Muscle of leg (tissue), 11 donors: ENCODE measurements around the gene SHISA7. TPM values are rescaled to one million over a fixed set of nuclear protein-coding genes. Genes with fewer than 3 reads are reported as not detected.
"Not testable (repeated sequence)": the region's sequence is repeated elsewhere in the genome, so short reads cannot be mapped to it uniquely, and the experiment has no call there.

Experiments
- DNase-seq: peaks from one replicate; pipeline ENCODE4 v3.0.0; 2013
- H3K27ac ChIP-seq: one replicate; pipeline ENCODE4 v1.5.1; 2013; ENCODE audit warnings: mild to moderate bottlenecking, low read length, control low read depth
- H3K27me3 ChIP-seq: one replicate; pipeline ENCODE4 v1.6.1; 2013; ENCODE audit warnings: low read length; ENCODE audit not compliant: control insufficient read depth, insufficient read depth
- H3K36me3 ChIP-seq: one replicate; pipeline ENCODE4 v1.6.1; 2013; ENCODE audit warnings: low read length; ENCODE audit not compliant: control insufficient read depth, insufficient read depth
- H3K4me1 ChIP-seq: one replicate; pipeline ENCODE4 v1.6.1; 2013; ENCODE audit warnings: low read length; ENCODE audit not compliant: control insufficient read depth, insufficient read depth
- H3K4me3 ChIP-seq: one replicate; pipeline ENCODE4 v1.5.1; 2013; ENCODE audit warnings: low read length, control low read depth
- H3K9me3 ChIP-seq: replicated peaks from 2 replicates; pipeline ENCODE4 v1.6.1; 2013; ENCODE audit warnings: low read depth, low read length; ENCODE audit not compliant: control insufficient read depth
- WGBS: methylation state at CpG from one replicate; pipeline ENCODE4 v1.1.5; 2013; ENCODE audit warnings: missing lambda C conversion rate; ENCODE audit not compliant: insufficient coverage; 5-methylcytosine and 5-hydroxymethylcytosine counted together
- polyA plus RNA-seq, 8 donors: library from polyadenylated mRNA; unstranded; fragments of 120-200 nt; gene quantifications; one replicate each; pipeline versions ENCODE4 v1.2.1 to v1.2.3, GENCODE V29; 2013; ENCODE audit warnings: inconsistent platforms in 1 of 8, low replicate concordance in 1 of 8; ENCODE audit not compliant: insufficient read length in 8 of 8, insufficient read depth in 1 of 8
- total RNA-seq: library from RNA; stranded (reverse); fragments of 120-200 nt; gene quantifications from one replicate; pipeline ENCODE4 v1.2.4, GENCODE V29; 2013

SHISA7 gene
- total and polyA plus RNA-seq, 9 donors: under 0.01 to 0.32 (median 0.16) TPM

DNA sequence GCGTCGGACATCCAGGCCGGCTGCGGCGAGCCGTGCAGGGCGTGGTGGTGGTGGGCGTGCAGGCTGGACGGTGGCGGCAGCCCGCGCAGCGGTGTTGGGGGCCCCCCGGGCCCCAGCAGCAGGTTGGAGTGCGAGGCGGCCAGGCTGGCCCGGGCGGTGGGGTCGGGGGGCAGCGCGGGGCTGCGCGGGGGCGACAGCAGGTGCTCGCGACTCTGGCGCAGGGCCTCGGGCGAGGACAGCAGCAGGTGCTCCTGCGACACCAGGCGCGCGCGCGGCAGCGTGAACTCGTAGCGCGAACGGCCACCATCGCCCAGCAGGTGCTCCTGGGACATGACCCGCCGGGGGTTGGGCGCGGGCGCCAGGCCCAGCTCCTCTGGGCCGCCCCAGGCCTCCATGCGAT lies 9.8 kb downstream of the SHISA7 start:
- Histone ChIP-seq H3K4me3 (no peak overlapping the region), H3K4me1 (peaks cover 3% of the 10 kb centered on the region), H3K27ac (no peak overlapping the region), H3K27me3 (peaks cover 42% of the 10 kb centered on the region), H3K36me3 (no peaks in the 10 kb centered on the region), H3K9me3 (no peaks in the 10 kb centered on the region)
- 7% methylated on average over 48 of the region's 48 CpGs for WGBS
- DNase-seq: no peak

DNA sequence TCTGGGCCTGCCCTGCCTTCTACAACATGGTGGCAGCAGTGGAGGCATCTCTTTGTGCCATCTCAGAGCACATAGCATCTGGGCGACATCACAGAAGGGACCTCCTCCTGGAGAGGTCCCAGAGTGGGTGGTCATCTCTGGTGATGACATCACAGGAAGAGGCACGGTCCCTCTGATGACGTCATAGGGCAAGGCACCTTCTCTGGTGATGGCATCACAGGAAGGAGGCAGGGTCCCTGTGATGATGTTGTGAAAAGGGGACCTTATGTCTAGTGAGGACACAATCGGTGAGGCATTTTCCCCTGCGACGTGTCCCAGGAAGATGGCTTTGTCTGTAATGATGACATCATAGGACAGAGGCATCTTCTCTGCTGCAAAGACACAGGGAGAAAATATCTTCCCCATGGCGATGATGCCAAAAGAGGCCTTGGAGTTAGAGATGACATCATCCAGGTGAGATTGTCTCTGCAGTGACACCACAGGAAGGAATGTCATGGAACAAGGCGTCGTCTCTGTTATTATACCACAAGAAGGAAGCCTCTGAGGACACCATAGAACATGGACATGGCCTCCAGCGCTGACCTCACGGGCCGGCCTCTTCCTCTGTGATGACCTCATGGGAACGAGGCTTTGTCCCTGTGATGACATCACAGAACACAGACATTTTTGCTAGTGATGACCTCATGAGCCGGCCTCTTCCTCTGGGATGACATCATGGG lies 10.7 kb downstream of the SHISA7 start:
- 89% methylated on average over 12 of the region's 14 CpGs for WGBS
- no peak for DNase-seq
- peaks cover 37% of the 10 kb centered on the region for H3K27me3 ChIP-seq

DNA sequence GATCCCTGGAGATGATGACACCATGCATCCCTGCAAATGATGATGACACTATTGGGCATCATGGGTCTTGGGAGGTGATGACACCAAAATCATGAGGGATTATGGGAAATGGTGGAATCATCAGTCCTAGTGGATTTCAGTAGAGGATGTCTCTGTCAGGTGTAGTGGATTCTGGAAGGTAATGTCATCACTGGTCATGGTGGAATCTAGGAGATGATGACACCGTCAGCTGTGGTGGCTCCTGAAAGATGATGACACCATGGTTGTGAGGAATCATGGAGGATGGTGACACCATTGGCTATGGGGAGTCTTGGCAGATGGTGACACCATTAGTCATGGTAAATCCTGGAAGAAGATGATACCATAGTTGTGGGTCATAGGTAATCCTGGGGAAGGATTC lies 11.9 kb downstream of the SHISA7 start:
- Histone ChIP-seq H3K4me1 (no peaks in the 10 kb centered on the region), H3K36me3 (no peaks in the 10 kb centered on the region), H3K9me3 (no peaks in the 10 kb centered on the region), H3K4me3 (no peak overlapping the region), H3K27ac (no peak overlapping the region), H3K27me3 (peaks cover 34% of the 10 kb centered on the region)
- DNase-seq: no peak
- WGBS: 100% methylated on average over 1 of the region's 1 CpG

More for the DNA sequence above, 10.7 kb downstream of the SHISA7 start:
- no peaks in the 10 kb centered on the region for H3K9me3 ChIP-seq
- H3K4me3 ChIP-seq: no peak overlapping the region
- peaks cover under 1% of the 10 kb centered on the region for H3K4me1 ChIP-seq
- H3K27ac ChIP-seq: no peak overlapping the region
- H3K36me3 ChIP-seq: no peaks in the 10 kb centered on the region

DNA sequence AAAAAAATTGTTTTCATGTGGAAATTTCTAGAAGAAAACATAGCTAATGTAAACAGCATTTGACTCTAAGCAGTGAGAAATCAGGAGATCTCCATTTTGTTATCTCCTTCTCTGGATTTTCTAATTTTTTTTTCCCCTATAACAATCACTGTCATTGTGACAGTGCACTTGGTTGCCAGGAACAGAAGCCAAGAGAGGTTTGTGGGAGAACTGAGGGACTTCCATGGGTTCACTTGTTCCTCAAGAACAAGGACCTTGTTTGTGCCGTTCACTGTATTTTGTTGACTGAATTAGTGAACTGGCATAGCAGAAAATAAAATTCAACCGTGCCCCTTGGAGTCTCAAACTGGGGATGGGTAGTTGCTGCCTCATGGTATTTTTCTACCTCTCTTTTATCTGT lies 17.1 kb downstream of the SHISA7 start:
- WGBS: 100% methylated on average over 1 of the region's 2 CpGs
- Histone ChIP-seq H3K4me1 (no peaks in the 10 kb centered on the region), H3K27me3 (peaks cover 22% of the 10 kb centered on the region), H3K27ac (no peak overlapping the region), H3K9me3 (no peaks in the 10 kb centered on the region), H3K4me3 (no peak overlapping the region), H3K36me3 (no peaks in the 10 kb centered on the region)
- DNase-seq: no peak

DNA sequence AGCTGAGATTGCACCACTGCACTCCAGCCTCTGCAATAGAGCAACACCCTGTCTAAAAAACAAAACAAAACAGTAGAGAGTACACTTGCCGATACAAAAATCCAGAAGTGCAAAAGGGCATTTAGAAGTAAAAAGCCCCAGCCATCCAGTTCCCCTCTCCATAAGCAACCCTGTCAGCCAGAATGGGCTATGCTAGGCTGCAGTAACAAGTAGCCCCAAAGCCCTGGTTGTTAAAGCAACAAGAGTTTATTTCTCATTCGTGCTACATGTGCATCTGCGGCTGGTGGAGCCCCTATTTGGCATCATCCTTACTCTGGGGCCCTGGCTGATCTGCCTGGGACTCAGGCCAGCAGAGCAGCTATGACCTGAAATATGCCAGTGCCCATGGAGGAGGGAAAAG lies 18.6 kb downstream of the SHISA7 start:
- Histone ChIP-seq H3K4me1 (no peaks in the 10 kb centered on the region), H3K4me3 (no peak overlapping the region), H3K9me3 (no peaks in the 10 kb centered on the region), H3K27ac (no peak overlapping the region), H3K36me3 (no peaks in the 10 kb centered on the region), H3K27me3 (peaks cover 25% of the 10 kb centered on the region)
- DNase-seq: no peak
- 82% methylated on average over 3 of the region's 3 CpGs for WGBS

DNA sequence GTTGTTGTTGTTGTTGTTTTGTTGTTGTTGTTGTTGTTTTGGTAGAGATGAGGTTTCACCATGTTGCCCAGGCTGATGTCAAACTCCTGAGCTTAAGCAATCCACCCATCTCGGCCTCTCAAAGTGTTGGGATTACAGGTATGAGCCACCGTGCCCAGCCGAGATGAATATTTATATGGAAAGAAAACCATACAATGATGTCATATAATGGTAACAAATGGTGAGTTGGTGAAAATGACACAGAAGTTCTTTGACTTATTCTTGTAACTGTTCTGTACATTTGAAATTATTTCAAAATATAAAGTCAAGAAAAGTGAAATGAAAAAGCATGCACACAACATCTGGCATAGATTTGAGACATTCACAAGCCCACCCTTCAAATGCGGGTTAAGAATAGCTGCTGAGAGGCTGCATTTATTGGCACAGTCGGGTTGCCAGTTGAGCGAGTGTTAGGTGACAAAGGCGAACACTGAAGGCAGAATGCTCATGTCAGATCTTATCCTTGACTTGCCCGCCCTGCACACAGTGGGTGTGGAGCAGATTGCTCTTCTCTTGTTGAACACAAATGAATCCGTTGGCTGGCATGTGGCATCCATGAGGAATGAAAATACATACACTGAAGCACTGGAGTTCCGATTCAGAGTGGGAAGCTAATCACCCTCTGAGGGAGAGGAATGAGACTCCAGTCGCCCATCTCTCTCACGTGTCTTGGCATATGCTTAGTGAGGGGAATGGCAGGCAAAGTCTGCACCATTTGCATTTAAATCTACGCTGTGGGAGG lies 19.7 kb downstream of the SHISA7 start:
- WGBS: 44% methylated on average over 4 of the region's 13 CpGs
- Histone ChIP-seq H3K9me3 (no peaks in the 10 kb centered on the region), H3K27me3 (peaks cover 18% of the 10 kb centered on the region)

DNA sequence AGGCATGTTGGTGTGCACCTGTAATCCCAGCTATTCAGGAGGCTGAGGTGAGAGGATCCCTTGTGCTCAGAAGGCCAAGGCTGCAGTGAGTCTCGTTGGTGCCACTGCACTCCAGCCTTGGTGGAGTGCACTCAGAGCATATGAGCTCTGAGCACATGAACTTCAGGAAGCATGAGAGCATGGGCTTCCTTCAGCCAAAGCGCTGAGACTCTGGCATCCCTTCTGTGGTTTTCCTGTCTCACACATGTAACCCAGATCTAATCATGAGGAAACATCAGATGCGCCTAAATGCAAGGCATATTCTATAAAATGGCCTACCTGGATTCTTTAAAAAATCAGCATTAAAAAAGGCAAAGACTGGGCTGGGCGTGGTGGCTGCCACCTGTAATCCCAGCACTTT lies 21.8 kb downstream of the SHISA7 start:
- DNase-seq, H3K4me1 ChIP-seq, H3K4me3 ChIP-seq, H3K27ac ChIP-seq, H3K36me3 ChIP-seq, H3K9me3 ChIP-seq: not testable (repeated sequence)
- WGBS: 56% methylated on average over 1 of the region's 4 CpGs
- peaks cover 18% of the 10 kb centered on the region for H3K27me3 ChIP-seq

More for the DNA sequence above, 19.7 kb downstream of the SHISA7 start:
- Histone ChIP-seq H3K36me3 (no peaks in the 10 kb centered on the region), H3K4me1 (no peaks in the 10 kb centered on the region), H3K4me3 (no peak overlapping the region), H3K27ac (no peak overlapping the region)
- DNase-seq: no peak

DNA sequence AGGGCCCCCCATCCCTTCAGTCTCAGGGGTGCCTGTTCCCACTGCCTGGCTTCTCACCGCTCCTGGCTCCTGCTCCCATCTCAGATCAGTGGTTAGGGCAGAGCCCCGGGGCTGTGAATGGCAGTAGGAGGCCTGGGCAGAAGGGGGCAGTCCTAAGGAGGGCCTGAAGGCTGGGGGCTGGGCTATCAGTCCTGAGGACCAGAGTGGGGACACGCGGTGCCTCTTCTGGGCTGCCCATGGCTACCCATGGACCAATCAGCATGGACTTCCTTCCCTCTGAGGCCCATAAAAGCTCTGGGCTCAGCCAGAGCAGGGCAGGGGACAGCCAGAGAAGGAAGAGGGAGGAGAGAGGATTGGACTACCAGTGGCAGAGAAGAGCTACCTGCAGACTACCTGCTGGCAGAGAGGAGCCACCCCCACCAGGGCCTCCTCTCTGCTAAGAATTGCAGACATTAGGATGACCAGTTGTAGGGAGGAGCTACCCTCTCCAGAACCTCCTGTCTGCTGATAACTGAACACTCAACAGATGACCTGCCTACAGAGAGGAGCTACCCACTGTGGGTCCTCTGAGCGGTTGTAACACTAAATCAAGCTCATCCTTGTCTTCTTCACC lies 23.4 kb downstream of the SHISA7 start:
- Histone ChIP-seq H3K4me1 (no peaks in the 10 kb centered on the region), H3K27me3 (peaks cover 17% of the 10 kb centered on the region), H3K4me3 (no peak overlapping the region), H3K27ac (no peak overlapping the region), H3K9me3 (no peaks in the 10 kb centered on the region), H3K36me3 (no peaks in the 10 kb centered on the region)
- 49% methylated on average over 4 of the region's 5 CpGs for WGBS
- no peak for DNase-seq

DNA sequence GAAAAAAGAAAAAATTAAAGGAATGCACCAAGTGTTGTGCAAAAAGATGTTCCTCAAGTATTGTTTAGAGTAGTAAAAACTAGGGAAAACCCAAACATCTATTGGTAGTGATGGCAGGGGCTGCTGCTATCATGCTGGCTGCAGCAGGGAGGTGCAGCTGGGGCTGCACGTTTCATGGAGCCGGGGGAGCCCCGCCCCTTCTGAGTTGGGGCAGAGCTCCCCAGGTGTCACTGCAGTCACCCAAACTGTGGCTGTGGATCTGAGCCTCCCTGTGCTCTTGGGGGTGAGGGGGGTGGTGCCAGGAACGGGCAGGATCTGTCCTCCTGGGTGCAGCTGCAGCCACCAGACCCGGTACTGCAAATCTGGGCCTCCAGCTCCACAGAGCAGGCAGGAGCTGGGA lies 24.0 kb downstream of the SHISA7 start:
- Histone ChIP-seq H3K4me3 (no peak overlapping the region), H3K9me3 (no peaks in the 10 kb centered on the region), H3K27ac (no peak overlapping the region), H3K27me3 (peaks cover 15% of the 10 kb centered on the region), H3K4me1 (no peaks in the 10 kb centered on the region), H3K36me3 (no peaks in the 10 kb centered on the region)
- 63% methylated on average over 4 of the region's 5 CpGs for WGBS
- DNase-seq: no peak

DNA sequence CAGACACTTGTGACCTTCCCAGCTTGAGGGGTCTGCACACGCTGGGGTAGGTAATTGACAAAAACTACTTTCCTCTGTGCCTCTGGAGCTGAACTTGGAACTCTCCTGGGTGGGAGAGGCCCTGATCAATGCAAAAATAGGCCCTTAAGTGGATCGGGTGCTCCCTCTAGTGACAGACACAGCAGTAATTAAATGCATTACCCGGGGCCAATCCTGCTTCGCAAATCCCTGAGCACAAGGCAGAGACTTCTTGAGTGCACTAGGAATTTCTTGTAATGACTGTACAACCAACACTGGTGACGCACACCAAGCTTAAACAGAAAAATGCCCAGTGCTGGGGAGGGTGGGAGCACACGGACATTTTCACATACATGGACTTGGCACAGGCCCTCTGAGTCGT lies 24.9 kb downstream of the SHISA7 start:
- 12% methylated on average over 3 of the region's 7 CpGs for whole genome bisulfite sequencing
- Histone ChIP-seq H3K36me3 (no peaks in the 10 kb centered on the region), H3K27ac (no peak overlapping the region), H3K27me3 (peaks cover 10% of the 10 kb centered on the region), H3K4me3 (no peak overlapping the region), H3K4me1 (no peaks in the 10 kb centered on the region), H3K9me3 (no peaks in the 10 kb centered on the region)
- DNase-seq: peak; percentile 87
